H9 (cell line): Measurements from ENCODE around the gene RARG. TPM values are rescaled to one million over a fixed set of nuclear protein-coding genes. Genes with fewer than 3 reads are reported as not detected.

Experiments
- DNase-seq: peaks from one replicate; pipeline ENCODE4 v3.0.0-alpha.2; 2017
- H2AFZ ChIP-seq: one replicate; pipeline ENCODE4 v1.6.1; 2013; ENCODE audit warnings: mild to moderate bottlenecking, low read length, control low read depth, moderate library complexity
- H2AK5ac ChIP-seq: 2 replicates; pipeline ENCODE4 v1.6.1; 2013; ENCODE audit warnings: low read length, control low read depth, mixed read lengths; ENCODE audit not compliant: insufficient read length
- H2BK120ac ChIP-seq: one replicate; pipeline ENCODE4 v1.6.1; 2013; ENCODE audit warnings: low read depth, mild to moderate bottlenecking, low read length, control low read depth, inconsistent platforms; ENCODE audit not compliant: poor library complexity, severe bottlenecking
- H2BK12ac ChIP-seq: 2 replicates; pipeline ENCODE4 v1.6.1; 2013; ENCODE audit warnings: low read length, control low read depth, mixed read lengths, low read depth; ENCODE audit not compliant: insufficient read length
- H2BK15ac ChIP-seq: 2 replicates; pipeline ENCODE4 v1.6.1; 2013; ENCODE audit warnings: low read depth, low read length, control low read depth
- H2BK20ac ChIP-seq: one replicate; pipeline ENCODE4 v1.6.1; 2013; ENCODE audit warnings: low read depth, mild to moderate bottlenecking, low read length, control low read depth, inconsistent platforms; ENCODE audit not compliant: poor library complexity, severe bottlenecking
- H2BK5ac ChIP-seq: 2 replicates; pipeline ENCODE4 v1.6.1; 2013; ENCODE audit warnings: low read length, control low read depth, mixed read lengths; ENCODE audit not compliant: insufficient read length
- H3K14ac ChIP-seq: 2 replicates; pipeline ENCODE4 v1.6.1; 2013; ENCODE audit warnings: low read length, control low read depth; ENCODE audit not compliant: insufficient read depth
- H3K18ac ChIP-seq: 2 replicates; pipeline ENCODE4 v1.6.1; 2013; ENCODE audit warnings: low read depth, mild to moderate bottlenecking, mixed read lengths, low read length, control low read depth; ENCODE audit not compliant: insufficient read length
- H3K23ac ChIP-seq: 2 replicates; pipeline ENCODE4 v1.6.1; 2013; ENCODE audit warnings: low read length, control low read depth, mixed read lengths, low read depth; ENCODE audit not compliant: insufficient read length
- H3K23me2 ChIP-seq: 2 replicates; pipeline ENCODE4 v1.6.1; 2013; ENCODE audit warnings: low read depth, mild to moderate bottlenecking, mixed read lengths, low read length, control low read depth; ENCODE audit not compliant: insufficient read length, poor library complexity, severe bottlenecking
- H3K27ac ChIP-seq: 2 replicates; pipeline ENCODE4 v1.5.1; 2013; ENCODE audit warnings: low read length, control low read depth, mixed read lengths, low read depth; ENCODE audit not compliant: insufficient read length
- H3K27me3 ChIP-seq: 2 replicates; pipeline ENCODE4 v1.6.1; 2013; ENCODE audit warnings: low read length, control low read depth, inconsistent platforms; ENCODE audit not compliant: insufficient read depth
- H3K4ac ChIP-seq: 2 replicates; pipeline ENCODE4 v1.6.1; 2013; ENCODE audit warnings: low read depth, mild to moderate bottlenecking, control low read depth, inconsistent platforms, low read length, moderate library complexity
- H3K4me1 ChIP-seq: 2 replicates; pipeline ENCODE4 v1.6.1; 2013; ENCODE audit warnings: low read length, control low read depth, inconsistent platforms; ENCODE audit not compliant: insufficient read depth
- H3K4me2 ChIP-seq: 2 replicates; pipeline ENCODE4 v1.6.1; 2013; ENCODE audit warnings: low read length, control low read depth, mixed read lengths; ENCODE audit not compliant: insufficient read length, insufficient read depth
- H3K56ac ChIP-seq: 2 replicates; pipeline ENCODE4 v1.6.1; 2013; ENCODE audit warnings: low read depth, mild to moderate bottlenecking, mixed read lengths, low read length, control low read depth; ENCODE audit not compliant: insufficient read length
- H3K79me1 ChIP-seq: 2 replicates; pipeline ENCODE4 v1.6.1; 2013; ENCODE audit warnings: low read depth, mild to moderate bottlenecking, moderate library complexity, low read length, control low read depth, inconsistent platforms; ENCODE audit not compliant: insufficient read depth, poor library complexity, severe bottlenecking
- H3K79me2 ChIP-seq: 2 replicates; pipeline ENCODE4 v1.6.1; 2013; ENCODE audit warnings: low read length, control low read depth, inconsistent platforms; ENCODE audit not compliant: insufficient read depth
- H3K9ac ChIP-seq: 2 replicates; pipeline ENCODE4 v1.6.1; 2013; ENCODE audit warnings: low read length, control low read depth, mixed read lengths; ENCODE audit not compliant: insufficient read length; ENCODE audit errors: extremely low read depth
- H3K9me3 ChIP-seq: one replicate; pipeline ENCODE4 v1.6.1; 2013; ENCODE audit warnings: low read depth, low read length, inconsistent platforms; ENCODE audit not compliant: control insufficient read depth
- H3T11ph ChIP-seq: one replicate; pipeline ENCODE4 v1.6.1; 2013; ENCODE audit warnings: mild to moderate bottlenecking, low read length, control low read depth, inconsistent platforms
- H4K20me1 ChIP-seq: one replicate; pipeline ENCODE4 v1.6.1; 2013; ENCODE audit not compliant: control insufficient read depth, insufficient read length, insufficient read depth
- H4K5ac ChIP-seq: 2 replicates; pipeline ENCODE4 v1.6.1; 2013; ENCODE audit warnings: low read depth, mild to moderate bottlenecking, mixed read lengths, low read length, control low read depth; ENCODE audit not compliant: insufficient read length
- H4K8ac ChIP-seq: replicated peaks from 2 replicates; pipeline ENCODE4 v1.6.1; 2013; ENCODE audit warnings: low read length, control low read depth, mixed read lengths, low read depth; ENCODE audit not compliant: insufficient read length
- H4K91ac ChIP-seq: 2 replicates; pipeline ENCODE4 v1.6.1; 2013; ENCODE audit warnings: low read depth, mild to moderate bottlenecking, moderate library complexity, mixed read lengths, low read length, control low read depth; ENCODE audit not compliant: insufficient read length
- H3K27ac Mint-ChIP-seq, 3 experiments: 2 replicates in 2 of 3; 3 replicates in 1 of 3; pipeline ENCODE4 v1.8.0; 2020 to 2021; ENCODE audit warnings: mixed read lengths in 3 of 3, mild to moderate bottlenecking in 1 of 3, moderate library complexity in 1 of 3
- H3K27me3 Mint-ChIP-seq: 2 replicates; pipeline ENCODE4 v1.8.0; 2021; ENCODE audit warnings: low read depth, mild to moderate bottlenecking, moderate library complexity, mixed read lengths
- H3K36me3 Mint-ChIP-seq, 3 experiments: 2 replicates in 2 of 3; 3 replicates in 1 of 3; pipeline ENCODE4 v1.8.0; 2020 to 2021; ENCODE audit warnings: low read depth in 3 of 3, mixed read lengths in 3 of 3; ENCODE audit not compliant: insufficient read depth in 1 of 3
- H3K4me1 Mint-ChIP-seq, 2 experiments: 2 replicates each; pipeline ENCODE4 v1.8.0; 2020; ENCODE audit warnings: mixed read lengths in 2 of 2
- H3K4me3 Mint-ChIP-seq, 2 experiments: 2 replicates in 1 of 2; 3 replicates in 1 of 2; pipeline ENCODE4 v1.8.0; 2020 to 2021; ENCODE audit warnings: mild to moderate bottlenecking in 2 of 2, mixed read lengths in 2 of 2, moderate library complexity in 1 of 2
- H3K9me3 Mint-ChIP-seq, 2 experiments: 2 replicates in 1 of 2; 3 replicates in 1 of 2; pipeline ENCODE4 v1.8.0; 2020; ENCODE audit warnings: mild to moderate bottlenecking in 2 of 2, mixed read lengths in 2 of 2, moderate library complexity in 1 of 2
- WGBS: extraction: QIAGEN DNeasy Blood & Tissue Kit; methylation state at CpG from one replicate; pipeline ENCODE4 v1.1.7; 2013; ENCODE audit warnings: missing lambda C conversion rate, low lambda C conversion rate, mixed read lengths; ENCODE audit not compliant: insufficient read length; ENCODE audit errors: extremely low coverage; 5-methylcytosine and 5-hydroxymethylcytosine counted together
- total RNA-seq: library from RNA; stranded (reverse); gene quantifications from 2 replicates; pipeline ENCODE4 v1.2.1, GENCODE V29; 2021
- TF ChIP-seq, protein P1 (sequence below): fragments of 200-600 bp; sonication (generic); conservative IDR thresholded peaks from 3 replicates; pipeline ENCODE4 v1.8.0; 2021; ENCODE audit warnings: antibody characterized with exemption, mild to moderate bottlenecking

The RARG gene
- total RNA-seq, 1 experiment from 2014 or later = 43.7 TPM

DNA sequence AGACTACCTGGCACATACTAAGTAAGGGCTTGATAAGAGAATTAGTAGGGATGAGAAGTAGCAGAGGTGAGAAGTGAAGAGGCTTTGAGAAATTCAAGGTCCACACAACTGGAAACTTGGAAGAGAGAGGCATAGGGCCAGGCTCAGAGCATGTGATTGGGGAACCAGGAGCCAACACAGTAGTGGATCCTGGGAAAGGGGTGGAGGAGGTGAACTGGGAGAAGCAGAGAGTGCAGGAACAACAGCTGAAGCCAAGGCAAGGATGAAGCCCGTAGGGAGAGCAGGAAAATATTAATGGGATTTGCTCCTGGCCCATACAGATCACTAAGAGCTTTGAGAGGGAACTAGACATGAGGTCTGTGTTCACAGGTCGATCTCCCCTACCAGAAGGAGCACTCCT is 23.6 kb downstream of the RARG start:
- Histone ChIP-seq H3K23ac (no peak overlapping the region), H3K18ac (no peak overlapping the region), H3K23me2 (no peaks in the 10 kb centered on the region), H3K9ac (no peak overlapping the region), H3K14ac (no peak overlapping the region), H3K27me3 (no peaks in the 10 kb centered on the region), H4K5ac (no peak overlapping the region), H2BK5ac (no peak overlapping the region), H3K56ac (no peak overlapping the region), H2BK12ac (no peak overlapping the region), H3K79me2 (no peaks in the 10 kb centered on the region), H3K9me3 (no peaks in the 10 kb centered on the region), H2BK120ac (no peak overlapping the region), H4K20me1 (no peaks in the 10 kb centered on the region), H2AFZ (no peak overlapping the region), H2AK5ac (no peak overlapping the region), H3K4ac (no peak overlapping the region), H4K8ac (no peak overlapping the region), H3K4me2 (no peak overlapping the region), H3K79me1 (no peaks in the 10 kb centered on the region), H2BK20ac (no peak overlapping the region), H3T11ph (no peak overlapping the region), H2BK15ac (no peak overlapping the region), H4K91ac (no peak overlapping the region), H3K27ac (no peak overlapping the region), H3K4me1 (no peaks in the 10 kb centered on the region; the same call in 1 of the 2 replicates)
- peaks cover 20% of the 10 kb centered on the region for H3K27me3 Mint-ChIP-seq
- WGBS = no CpG with 5 or more reads among the region's 2 CpGs
- TF ChIP-seq, protein P1, sequence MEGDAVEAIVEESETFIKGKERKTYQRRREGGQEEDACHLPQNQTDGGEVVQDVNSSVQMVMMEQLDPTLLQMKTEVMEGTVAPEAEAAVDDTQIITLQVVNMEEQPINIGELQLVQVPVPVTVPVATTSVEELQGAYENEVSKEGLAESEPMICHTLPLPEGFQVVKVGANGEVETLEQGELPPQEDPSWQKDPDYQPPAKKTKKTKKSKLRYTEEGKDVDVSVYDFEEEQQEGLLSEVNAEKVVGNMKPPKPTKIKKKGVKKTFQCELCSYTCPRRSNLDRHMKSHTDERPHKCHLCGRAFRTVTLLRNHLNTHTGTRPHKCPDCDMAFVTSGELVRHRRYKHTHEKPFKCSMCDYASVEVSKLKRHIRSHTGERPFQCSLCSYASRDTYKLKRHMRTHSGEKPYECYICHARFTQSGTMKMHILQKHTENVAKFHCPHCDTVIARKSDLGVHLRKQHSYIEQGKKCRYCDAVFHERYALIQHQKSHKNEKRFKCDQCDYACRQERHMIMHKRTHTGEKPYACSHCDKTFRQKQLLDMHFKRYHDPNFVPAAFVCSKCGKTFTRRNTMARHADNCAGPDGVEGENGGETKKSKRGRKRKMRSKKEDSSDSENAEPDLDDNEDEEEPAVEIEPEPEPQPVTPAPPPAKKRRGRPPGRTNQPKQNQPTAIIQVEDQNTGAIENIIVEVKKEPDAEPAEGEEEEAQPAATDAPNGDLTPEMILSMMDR = no peak
- H3K27ac Mint-ChIP-seq = peak overlapping the region in 1 of 3 experiments; percentile 39; a peak in 1 of 7 replicates
- H3K9me3 Mint-ChIP-seq = no peaks in the 10 kb centered on the region
- peaks cover 15 to 16% of the 10 kb centered on the region in 2 experiments for H3K4me1 Mint-ChIP-seq
- peaks cover 17 to 38% (median 32%) of the 10 kb centered on the region in 3 experiments; a peak in 6 of 7 replicates for H3K36me3 Mint-ChIP-seq
- H3K4me3 Mint-ChIP-seq = no peak overlapping the region
- no peak for DNase-seq
